SK-N-SH treated with all-trans-retinoic acid at 6 μM for 48 hours (cell line): ENCODE data around the gene LMBR1.

Experiments
- ATAC-seq: fragments of 200-7000 bp; cut with Tn5 transposase; 3 replicates; pipeline ENCODE4 v1.9.1; 2020; ENCODE audit warnings: mild to moderate bottlenecking, moderate library complexity
- ARNTL ChIP-seq: fragments of 450-650 bp; formaldehyde crosslinking; IDR thresholded peaks from 2 replicates; pipeline ENCODE4 v1.5.0; 2020; ENCODE audit warnings: low read depth, mild to moderate bottlenecking, moderate library complexity, borderline replicate concordance
- BACH2 ChIP-seq: fragments of 250-450 bp; sonication (Bioruptor Pico); IDR thresholded peaks from 2 replicates; pipeline ENCODE4 v1.9.0; 2021; ENCODE audit warnings: mild to moderate bottlenecking, borderline replicate concordance
- CSDC2 ChIP-seq: fragments of 250-450 bp; sonication (Bioruptor Pico); IDR thresholded peaks from 2 replicates; pipeline ENCODE4 v1.5.0; 2020; ENCODE audit warnings: mild to moderate bottlenecking, moderate library complexity
- ESRRG ChIP-seq: fragments of 250-450 bp; sonication (Bioruptor Pico); IDR thresholded peaks from 2 replicates; pipeline ENCODE4 v1.6.1; 2021; ENCODE audit warnings: mild to moderate bottlenecking
- GLIS3 ChIP-seq: fragments of 250-450 bp; sonication (Bioruptor Pico); IDR thresholded peaks from 2 replicates; pipeline ENCODE4 v1.5.0; 2020; ENCODE audit warnings: mild to moderate bottlenecking, moderate library complexity
- ISL1 ChIP-seq: fragments of 250-450 bp; sonication (Bioruptor Pico); IDR thresholded peaks from 2 replicates; pipeline ENCODE4 v2.1.2; 2022; ENCODE audit warnings: mild to moderate bottlenecking, moderate library complexity
- OSR1 ChIP-seq: fragments of 250-450 bp; sonication (Bioruptor Pico); IDR thresholded peaks from 2 replicates; pipeline ENCODE4 v1.8.0; 2022; ENCODE audit warnings: moderate library complexity, mild to moderate bottlenecking, inconsistent platforms
- PPARA ChIP-seq: fragments of 250-450 bp; sonication (Bioruptor Pico); IDR thresholded peaks from 2 replicates; pipeline ENCODE4 v1.5.0; 2020; ENCODE audit warnings: mild to moderate bottlenecking, borderline replicate concordance
- RARB ChIP-seq: fragments of 250-450 bp; sonication (Bioruptor Pico); IDR thresholded peaks from 2 replicates; pipeline ENCODE4 v1.8.0; 2021; ENCODE audit warnings: mild to moderate bottlenecking, moderate library complexity
- SNAI2 ChIP-seq: fragments of 250-450 bp; sonication (Bioruptor Pico); IDR thresholded peaks from 2 replicates; pipeline ENCODE4 v1.5.0; 2020; ENCODE audit warnings: mild to moderate bottlenecking, moderate library complexity
- TCF4 ChIP-seq: fragments of 250-450 bp; sonication (Bioruptor Pico); IDR thresholded peaks from 2 replicates; pipeline ENCODE4 v1.8.0; 2021; ENCODE audit warnings: mild to moderate bottlenecking, moderate library complexity, borderline replicate concordance
- TOX ChIP-seq: fragments of 250-450 bp; sonication (Bioruptor Pico); IDR thresholded peaks from 2 replicates; pipeline ENCODE4 v1.8.0; 2021; ENCODE audit warnings: mild to moderate bottlenecking, moderate library complexity, borderline replicate concordance
- ZC3H10 ChIP-seq: fragments of 250-450 bp; sonication (Bioruptor Pico); IDR thresholded peaks from 2 replicates; pipeline ENCODE4 v1.5.1; 2021; ENCODE audit warnings: mild to moderate bottlenecking, moderate library complexity
- ZFP3 ChIP-seq: fragments of 250-450 bp; sonication (Bioruptor Pico); IDR thresholded peaks from 2 replicates; pipeline ENCODE4 v1.5.0; 2020; ENCODE audit warnings: mild to moderate bottlenecking, moderate library complexity
- ZFP30 ChIP-seq: fragments of 450-650 bp; formaldehyde crosslinking; IDR thresholded peaks from 2 replicates; pipeline ENCODE4 v1.5.0; 2022; ENCODE audit warnings: mild to moderate bottlenecking, moderate library complexity
- ZNF565 ChIP-seq: fragments of 450-650 bp; formaldehyde crosslinking; conservative IDR thresholded peaks from 2 replicates; pipeline ENCODE4 v1.5.0; 2020; ENCODE audit warnings: low read depth, mild to moderate bottlenecking, moderate library complexity
- ZNF70 ChIP-seq: fragments of 450-650 bp; formaldehyde crosslinking; IDR thresholded peaks from 2 replicates; pipeline ENCODE4 v1.5.0; 2020; ENCODE audit warnings: mild to moderate bottlenecking, moderate library complexity
- ZNF8 ChIP-seq: fragments of 450-650 bp; formaldehyde crosslinking; IDR thresholded peaks from 2 replicates; pipeline ENCODE4 v1.5.0; 2020; ENCODE audit warnings: mild to moderate bottlenecking, moderate library complexity
- TF ChIP-seq, protein P1 (sequence below): fragments of 250-450 bp; sonication (Bioruptor Pico); IDR thresholded peaks from 2 replicates; pipeline ENCODE4 v1.8.0; 2020; ENCODE audit warnings: mild to moderate bottlenecking, moderate library complexity, borderline replicate concordance
- TF ChIP-seq, protein P2 (sequence below): fragments of 250-450 bp; sonication (Bioruptor Pico); IDR thresholded peaks from 2 replicates; pipeline ENCODE4 v1.5.1; 2021; ENCODE audit warnings: mild to moderate bottlenecking, moderate library complexity
- TF ChIP-seq, protein P3 (sequence below): fragments of 250-450 bp; sonication (Bioruptor Pico); IDR thresholded peaks from 2 replicates; pipeline ENCODE4 v1.5.0; 2020; ENCODE audit warnings: mild to moderate bottlenecking, moderate library complexity
- TF ChIP-seq, protein P4 (sequence below): fragments of 250-450 bp; sonication (Bioruptor Pico); IDR thresholded peaks from 2 replicates; pipeline ENCODE4 v1.5.1; 2020; ENCODE audit warnings: low read depth, mild to moderate bottlenecking, moderate library complexity
- TF ChIP-seq, protein P5 (sequence below): fragments of 250-450 bp; sonication (Bioruptor Pico); IDR thresholded peaks from 2 replicates; pipeline ENCODE4 v1.8.0; 2021; ENCODE audit warnings: low read depth, mild to moderate bottlenecking, moderate library complexity, borderline replicate concordance

The LMBR1 gene, protein sequence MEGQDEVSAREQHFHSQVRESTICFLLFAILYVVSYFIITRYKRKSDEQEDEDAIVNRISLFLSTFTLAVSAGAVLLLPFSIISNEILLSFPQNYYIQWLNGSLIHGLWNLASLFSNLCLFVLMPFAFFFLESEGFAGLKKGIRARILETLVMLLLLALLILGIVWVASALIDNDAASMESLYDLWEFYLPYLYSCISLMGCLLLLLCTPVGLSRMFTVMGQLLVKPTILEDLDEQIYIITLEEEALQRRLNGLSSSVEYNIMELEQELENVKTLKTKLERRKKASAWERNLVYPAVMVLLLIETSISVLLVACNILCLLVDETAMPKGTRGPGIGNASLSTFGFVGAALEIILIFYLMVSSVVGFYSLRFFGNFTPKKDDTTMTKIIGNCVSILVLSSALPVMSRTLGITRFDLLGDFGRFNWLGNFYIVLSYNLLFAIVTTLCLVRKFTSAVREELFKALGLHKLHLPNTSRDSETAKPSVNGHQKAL

DNA sequence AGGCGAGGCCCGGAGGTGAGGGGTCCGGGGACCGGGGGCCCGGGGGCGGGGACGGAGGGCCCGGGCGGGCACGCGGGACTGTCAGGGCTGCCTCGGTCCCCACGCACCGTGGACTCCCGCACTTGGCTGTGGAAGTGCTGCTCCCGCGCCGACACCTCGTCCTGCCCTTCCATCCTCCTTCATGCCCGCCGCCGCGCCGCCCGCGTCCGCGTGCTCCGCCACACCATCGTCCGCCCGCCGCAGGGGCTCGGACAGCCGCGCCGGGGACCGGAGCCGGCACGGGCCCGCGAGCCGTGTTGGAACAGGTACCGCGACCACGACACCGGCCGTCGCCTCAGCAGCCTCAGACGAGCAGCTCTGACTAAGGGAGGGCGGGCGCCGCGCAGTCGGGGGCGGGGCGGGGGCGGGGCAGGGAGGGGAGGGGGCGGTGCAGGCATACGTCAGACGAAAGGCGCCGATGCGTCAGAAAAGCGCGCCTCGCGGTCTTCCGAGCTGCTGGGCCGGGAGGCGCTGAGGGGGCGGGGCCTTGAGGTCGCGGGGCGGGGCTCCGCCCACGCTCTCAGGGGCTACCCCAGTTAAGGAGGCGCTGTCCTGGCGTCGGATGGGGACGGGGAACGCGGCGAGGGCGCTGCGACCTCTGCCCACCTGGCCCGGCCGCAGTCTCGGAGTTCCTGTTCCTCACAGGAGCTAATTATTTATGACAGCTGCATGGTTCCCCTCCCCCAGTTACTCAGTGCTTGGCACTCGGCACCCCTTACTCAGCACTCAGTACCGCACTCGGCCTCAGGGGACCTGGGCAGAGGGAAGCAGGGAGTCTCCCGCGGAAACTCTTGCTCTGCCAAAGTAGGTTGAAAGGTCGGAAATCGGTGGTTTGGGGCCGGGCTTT is at the start of gene LMBR1:
Gene LMBR1, minus strand, starts transcription at position 363 of the 886 bp plus-strand sequence. Its CDS starts 190 bp downstream, at position 173.
- TF ChIP-seq SNAI2 (CRISPR knock-in tag): no peak
- TF ChIP-seq BACH2 (CRISPR knock-in tag): peak; percentile 54; the same call in 1 of the 2 replicates
- TF ChIP-seq, protein P1, sequence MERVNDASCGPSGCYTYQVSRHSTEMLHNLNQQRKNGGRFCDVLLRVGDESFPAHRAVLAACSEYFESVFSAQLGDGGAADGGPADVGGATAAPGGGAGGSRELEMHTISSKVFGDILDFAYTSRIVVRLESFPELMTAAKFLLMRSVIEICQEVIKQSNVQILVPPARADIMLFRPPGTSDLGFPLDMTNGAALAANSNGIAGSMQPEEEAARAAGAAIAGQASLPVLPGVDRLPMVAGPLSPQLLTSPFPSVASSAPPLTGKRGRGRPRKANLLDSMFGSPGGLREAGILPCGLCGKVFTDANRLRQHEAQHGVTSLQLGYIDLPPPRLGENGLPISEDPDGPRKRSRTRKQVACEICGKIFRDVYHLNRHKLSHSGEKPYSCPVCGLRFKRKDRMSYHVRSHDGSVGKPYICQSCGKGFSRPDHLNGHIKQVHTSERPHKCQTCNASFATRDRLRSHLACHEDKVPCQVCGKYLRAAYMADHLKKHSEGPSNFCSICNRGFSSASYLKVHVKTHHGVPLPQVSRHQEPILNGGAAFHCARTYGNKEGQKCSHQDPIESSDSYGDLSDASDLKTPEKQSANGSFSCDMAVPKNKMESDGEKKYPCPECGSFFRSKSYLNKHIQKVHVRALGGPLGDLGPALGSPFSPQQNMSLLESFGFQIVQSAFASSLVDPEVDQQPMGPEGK: no peak
- TF ChIP-seq, protein P2, sequence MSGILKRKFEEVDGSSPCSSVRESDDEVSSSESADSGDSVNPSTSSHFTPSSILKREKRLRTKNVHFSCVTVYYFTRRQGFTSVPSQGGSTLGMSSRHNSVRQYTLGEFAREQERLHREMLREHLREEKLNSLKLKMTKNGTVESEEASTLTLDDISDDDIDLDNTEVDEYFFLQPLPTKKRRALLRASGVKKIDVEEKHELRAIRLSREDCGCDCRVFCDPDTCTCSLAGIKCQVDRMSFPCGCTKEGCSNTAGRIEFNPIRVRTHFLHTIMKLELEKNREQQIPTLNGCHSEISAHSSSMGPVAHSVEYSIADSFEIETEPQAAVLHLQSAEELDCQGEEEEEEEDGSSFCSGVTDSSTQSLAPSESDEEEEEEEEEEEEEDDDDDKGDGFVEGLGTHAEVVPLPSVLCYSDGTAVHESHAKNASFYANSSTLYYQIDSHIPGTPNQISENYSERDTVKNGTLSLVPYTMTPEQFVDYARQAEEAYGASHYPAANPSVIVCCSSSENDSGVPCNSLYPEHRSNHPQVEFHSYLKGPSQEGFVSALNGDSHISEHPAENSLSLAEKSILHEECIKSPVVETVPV (CRISPR knock-in tag): 0 out of 2 replicates have a peak, but pooled peaks have one; percentile 26
- TF ChIP-seq ISL1 (CRISPR knock-in tag): no peak
- no peak for TF ChIP-seq ARNTL (CRISPR knock-in tag)
- no peak for TF ChIP-seq ZNF8
- TF ChIP-seq ZC3H10 (CRISPR knock-in tag): no peak
- 0 out of 2 replicates have a peak, but pooled peaks have one; percentile 10 for TF ChIP-seq ZNF70 (CRISPR knock-in tag)
- TF ChIP-seq ESRRG (CRISPR knock-in tag): 0 out of 2 replicates have a peak, but pooled peaks have one; percentile 14
- 0 out of 2 replicates have a peak, but pooled peaks have one; percentile 37 for TF ChIP-seq CSDC2 (CRISPR knock-in tag)
- TF ChIP-seq TCF4 (CRISPR knock-in tag): no peak
- TF ChIP-seq, protein P3, sequence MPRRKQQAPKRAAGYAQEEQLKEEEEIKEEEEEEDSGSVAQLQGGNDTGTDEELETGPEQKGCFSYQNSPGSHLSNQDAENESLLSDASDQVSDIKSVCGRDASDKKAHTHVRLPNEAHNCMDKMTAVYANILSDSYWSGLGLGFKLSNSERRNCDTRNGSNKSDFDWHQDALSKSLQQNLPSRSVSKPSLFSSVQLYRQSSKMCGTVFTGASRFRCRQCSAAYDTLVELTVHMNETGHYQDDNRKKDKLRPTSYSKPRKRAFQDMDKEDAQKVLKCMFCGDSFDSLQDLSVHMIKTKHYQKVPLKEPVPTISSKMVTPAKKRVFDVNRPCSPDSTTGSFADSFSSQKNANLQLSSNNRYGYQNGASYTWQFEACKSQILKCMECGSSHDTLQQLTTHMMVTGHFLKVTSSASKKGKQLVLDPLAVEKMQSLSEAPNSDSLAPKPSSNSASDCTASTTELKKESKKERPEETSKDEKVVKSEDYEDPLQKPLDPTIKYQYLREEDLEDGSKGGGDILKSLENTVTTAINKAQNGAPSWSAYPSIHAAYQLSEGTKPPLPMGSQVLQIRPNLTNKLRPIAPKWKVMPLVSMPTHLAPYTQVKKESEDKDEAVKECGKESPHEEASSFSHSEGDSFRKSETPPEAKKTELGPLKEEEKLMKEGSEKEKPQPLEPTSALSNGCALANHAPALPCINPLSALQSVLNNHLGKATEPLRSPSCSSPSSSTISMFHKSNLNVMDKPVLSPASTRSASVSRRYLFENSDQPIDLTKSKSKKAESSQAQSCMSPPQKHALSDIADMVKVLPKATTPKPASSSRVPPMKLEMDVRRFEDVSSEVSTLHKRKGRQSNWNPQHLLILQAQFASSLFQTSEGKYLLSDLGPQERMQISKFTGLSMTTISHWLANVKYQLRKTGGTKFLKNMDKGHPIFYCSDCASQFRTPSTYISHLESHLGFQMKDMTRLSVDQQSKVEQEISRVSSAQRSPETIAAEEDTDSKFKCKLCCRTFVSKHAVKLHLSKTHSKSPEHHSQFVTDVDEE (CRISPR knock-in tag): peak; percentile 71; the same call in 1 of the 2 replicates
- TF ChIP-seq, protein P4, sequence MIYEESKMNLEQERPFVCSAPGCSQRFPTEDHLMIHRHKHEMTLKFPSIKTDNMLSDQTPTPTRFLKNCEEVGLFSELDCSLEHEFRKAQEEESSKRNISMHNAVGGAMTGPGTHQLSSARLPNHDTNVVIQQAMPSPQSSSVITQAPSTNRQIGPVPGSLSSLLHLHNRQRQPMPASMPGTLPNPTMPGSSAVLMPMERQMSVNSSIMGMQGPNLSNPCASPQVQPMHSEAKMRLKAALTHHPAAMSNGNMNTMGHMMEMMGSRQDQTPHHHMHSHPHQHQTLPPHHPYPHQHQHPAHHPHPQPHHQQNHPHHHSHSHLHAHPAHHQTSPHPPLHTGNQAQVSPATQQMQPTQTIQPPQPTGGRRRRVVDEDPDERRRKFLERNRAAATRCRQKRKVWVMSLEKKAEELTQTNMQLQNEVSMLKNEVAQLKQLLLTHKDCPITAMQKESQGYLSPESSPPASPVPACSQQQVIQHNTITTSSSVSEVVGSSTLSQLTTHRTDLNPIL (CRISPR knock-in tag): no peak
- no peak for TF ChIP-seq ZNF565 (CRISPR knock-in tag)
- TF ChIP-seq ZFP3 (CRISPR knock-in tag): no peak
- TF ChIP-seq RARB: no peak
- TF ChIP-seq, protein P5, sequence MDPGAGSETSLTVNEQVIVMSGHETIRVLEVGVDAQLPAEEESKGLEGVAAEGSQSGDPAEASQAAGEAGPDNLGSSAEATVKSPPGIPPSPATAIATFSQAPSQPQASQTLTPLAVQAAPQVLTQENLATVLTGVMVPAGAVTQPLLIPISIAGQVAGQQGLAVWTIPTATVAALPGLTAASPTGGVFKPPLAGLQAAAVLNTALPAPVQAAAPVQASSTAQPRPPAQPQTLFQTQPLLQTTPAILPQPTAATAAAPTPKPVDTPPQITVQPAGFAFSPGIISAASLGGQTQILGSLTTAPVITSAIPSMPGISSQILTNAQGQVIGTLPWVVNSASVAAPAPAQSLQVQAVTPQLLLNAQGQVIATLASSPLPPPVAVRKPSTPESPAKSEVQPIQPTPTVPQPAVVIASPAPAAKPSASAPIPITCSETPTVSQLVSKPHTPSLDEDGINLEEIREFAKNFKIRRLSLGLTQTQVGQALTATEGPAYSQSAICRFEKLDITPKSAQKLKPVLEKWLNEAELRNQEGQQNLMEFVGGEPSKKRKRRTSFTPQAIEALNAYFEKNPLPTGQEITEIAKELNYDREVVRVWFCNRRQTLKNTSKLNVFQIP: no peak
- TF ChIP-seq OSR1: no peak
- TF ChIP-seq ZFP30 (CRISPR knock-in tag): no peak
- TF ChIP-seq GLIS3 (CRISPR knock-in tag): no peak
- TF ChIP-seq PPARA (CRISPR knock-in tag): no peak
- TF ChIP-seq TOX (CRISPR knock-in tag): no peak
- ATAC-seq: peak; percentile 94
